SK-N-SH (cell line): ENCODE results near the gene ENTPD2. TPM values are rescaled to one million over a fixed set of nuclear protein-coding genes. Genes with fewer than 3 reads are reported as not detected.

Experiments
- CTCF ChIA-PET: fragments of 300-600, 350-600 bp; formaldehyde crosslinking; extraction: SDS; loops from one replicate; lab custom pipeline; 2021; lab: Yijun Ruan, JAX
- POLR2A ChIA-PET: fragments of 350-600 bp; sonication (Branson Sonifier 250); formaldehyde crosslinking; extraction: SDS; loops from one replicate; lab custom pipeline; 2020; ENCODE audit warnings: antibody characterized with exemption, inconsistent platforms; lab: Yijun Ruan, JAX
- DNase-seq: peaks from one replicate; pipeline ENCODE4 v3.0.0; 2012
- H2AFZ ChIP-seq: fragments of 200-600 bp; sonication (generic); 2 replicates; pipeline ENCODE4 v1.8.1; 2016; ENCODE audit warnings: antibody characterized with exemption, mild to moderate bottlenecking, low read depth
- H3F3A ChIP-seq: fragments of 200-600 bp; sonication (generic); replicated peaks from 2 replicates; pipeline ENCODE3; 2016; ENCODE audit warnings: antibody characterized with exemption, mild to moderate bottlenecking; ENCODE audit not compliant: insufficient read depth
- H3K27ac ChIP-seq, 2 experiments: fragments of 200-500 bp in 1 of 2; fragments of 200-600 bp in 1 of 2; sonication (Bioruptor generic) in 1 of 2; sonication (generic), shearing (Covaris generic) in 1 of 2; 2 replicates each; pipeline versions ENCODE4 v1.5.1 to v1.6.1; 2014 to 2016; ENCODE audit warnings: low read depth in 2 of 2, inconsistent platforms in 1 of 2, low read length in 1 of 2, mild to moderate bottlenecking in 1 of 2, mixed read lengths in 1 of 2
- H3K27me3 ChIP-seq: fragments of 200-600 bp; sonication (generic), shearing (Covaris generic); 2 replicates; pipeline ENCODE4 v1.6.1; 2016; ENCODE audit warnings: mixed run types; ENCODE audit not compliant: insufficient read depth
- H3K36me3 ChIP-seq, 2 experiments: fragments of 200-500 bp in 1 of 2; fragments of 200-600 bp in 1 of 2; sonication (Bioruptor generic) in 1 of 2; sonication (generic) in 1 of 2; replicated peaks in 1 of 2; 2 replicates each; pipeline versions ENCODE3 to v1.5.1; 2014 to 2016; ENCODE audit warnings: low read length in 1 of 2, mild to moderate bottlenecking in 1 of 2; ENCODE audit not compliant: insufficient read depth in 2 of 2, control insufficient read depth in 1 of 2
- H3K4me1 ChIP-seq, 2 experiments: fragments of 200-500 bp in 1 of 2; fragments of 200-600 bp in 1 of 2; sonication (Bioruptor generic) in 1 of 2; sonication (generic), shearing (Covaris generic) in 1 of 2; 2 replicates each; pipeline versions ENCODE4 v1.5.1 to v1.6.1; 2014 to 2016; ENCODE audit warnings: low read depth in 1 of 2, low read length in 1 of 2, mixed run types in 1 of 2; ENCODE audit not compliant: insufficient read depth in 2 of 2, control insufficient read depth in 1 of 2
- H3K4me2 ChIP-seq: fragments of 200-600 bp; sonication (generic), shearing (Covaris generic); 2 replicates; pipeline ENCODE4 v1.6.1; 2017; ENCODE audit warnings: mixed run types
- H3K4me3 ChIP-seq, 2 experiments: fragments of 200-500 bp in 1 of 2; fragments of 200-600 bp in 1 of 2; sonication (Bioruptor generic) in 1 of 2; sonication (generic), shearing (Covaris generic) in 1 of 2; 2 replicates each; pipeline versions ENCODE4 v1.5.1 to v1.8.1; 2014 to 2016; ENCODE audit warnings: low read depth in 2 of 2, inconsistent platforms in 1 of 2, low read length in 1 of 2, mild to moderate bottlenecking in 1 of 2, mixed read lengths in 1 of 2, moderate library complexity in 1 of 2
- H3K79me2 ChIP-seq: fragments of 200-600 bp; sonication (generic); 2 replicates; pipeline ENCODE4 v1.8.1; 2017; ENCODE audit warnings: mild to moderate bottlenecking; ENCODE audit not compliant: insufficient read depth
- H3K9ac ChIP-seq: fragments of 200-600 bp; sonication (generic); 2 replicates; pipeline ENCODE4 v1.6.1; 2017; ENCODE audit warnings: mixed run types
- H3K9me2 ChIP-seq: fragments of 200-600 bp; sonication (generic); 2 replicates; pipeline ENCODE4 v1.6.1; 2017; ENCODE audit warnings: mixed run types
- H3K9me3 ChIP-seq: fragments of 200-600 bp; sonication (generic); 2 replicates; pipeline ENCODE4 v1.6.1; 2017; ENCODE audit warnings: mixed run types, mild to moderate bottlenecking, moderate library complexity
- H4K20me1 ChIP-seq: fragments of 200-600 bp; sonication (generic); 2 replicates; pipeline ENCODE4 v1.6.1; 2017; ENCODE audit warnings: mild to moderate bottlenecking, mixed run types; ENCODE audit not compliant: insufficient read depth
- CHD2 ChIP-seq: fragments of 150-350 bp; IDR thresholded peaks from 2 replicates; pipeline ENCODE4 v1.6.1; 2018; ENCODE audit warnings: low read length; ENCODE audit not compliant: partially characterized antibody
- ELF1 ChIP-seq: IDR thresholded peaks from 2 replicates; pipeline ENCODE4 v1.4.0; 2012
- FOXJ3 ChIP-seq: sonication (generic); formaldehyde crosslinking; IDR thresholded peaks from 2 replicates; pipeline ENCODE4 v1.5.1; 2020; ENCODE audit warnings: mild to moderate bottlenecking, missing genetic modification reagents
- FOXM1 ChIP-seq: IDR thresholded peaks from 2 replicates; pipeline ENCODE4 v1.4.0; 2012; ENCODE audit warnings: low read depth, mild to moderate bottlenecking
- GABPA ChIP-seq: IDR thresholded peaks from 2 replicates; pipeline ENCODE4 v1.4.0; 2012; ENCODE audit warnings: low read depth, mild to moderate bottlenecking
- GATA2 ChIP-seq: sonication (generic); formaldehyde crosslinking; IDR thresholded peaks from 2 replicates; pipeline ENCODE4 v1.5.0; 2020; ENCODE audit warnings: mild to moderate bottlenecking, missing genetic modification reagents
- JUND ChIP-seq: IDR thresholded peaks from 2 replicates; pipeline ENCODE4 v1.4.0; 2012
- MEF2A ChIP-seq: IDR thresholded peaks from 2 replicates; pipeline ENCODE4 v1.4.0; 2012; ENCODE audit warnings: low read depth, borderline replicate concordance
- NFIC ChIP-seq: IDR thresholded peaks from 2 replicates; pipeline ENCODE4 v1.4.0; 2012; ENCODE audit warnings: borderline replicate concordance
- RCOR1 ChIP-seq: fragments of 150-350 bp; IDR thresholded peaks from 2 replicates; pipeline ENCODE4 v1.6.1; 2017; ENCODE audit warnings: antibody characterized with exemption, low read length
- USF1 ChIP-seq: IDR thresholded peaks from 2 replicates; pipeline ENCODE4 v1.4.0; 2012; ENCODE audit warnings: low read depth, borderline replicate concordance
- USF2 ChIP-seq: fragments of 150-350 bp; IDR thresholded peaks from 2 replicates; pipeline ENCODE4 v1.6.1; 2017; ENCODE audit warnings: antibody characterized with exemption, low read length, low read depth, borderline replicate concordance
- YY1 ChIP-seq: IDR thresholded peaks from 2 replicates; pipeline ENCODE4 v1.4.0; 2012; ENCODE audit warnings: low read depth, mild to moderate bottlenecking
- ZBTB33 ChIP-seq: IDR thresholded peaks from 2 replicates; pipeline ENCODE4 v1.4.0; 2012; ENCODE audit warnings: low read depth, borderline replicate concordance
- WGBS: methylation state at CpG from one replicate; pipeline ENCODE4 v1.1.6; 2017; ENCODE audit warnings: low lambda C conversion rate; 5-methylcytosine and 5-hydroxymethylcytosine counted together
- polyA plus RNA-seq, 3 experiments: library from polyadenylated mRNA; depleted of rRNA; stranded (reverse); fragments of >200 nt; gene quantifications; 2 replicates each; pipeline ENCODE4 v1.2.3, GENCODE V29; 2012
- TF ChIP-seq, protein P1 (sequence below): IDR thresholded peaks from 2 replicates; pipeline ENCODE4 v1.4.0; 2012; ENCODE audit warnings: low read depth
- TF ChIP-seq, protein P2 (sequence below): fragments of 150-350 bp; IDR thresholded peaks from 2 replicates; pipeline ENCODE4 v1.6.1; 2016; ENCODE audit warnings: mild to moderate bottlenecking, low read depth, low read length

ENTPD2 gene
- polyA plus RNA-seq, 1 of the 3 experiments (the other 2 are of a cell fraction): not detected

DNA sequence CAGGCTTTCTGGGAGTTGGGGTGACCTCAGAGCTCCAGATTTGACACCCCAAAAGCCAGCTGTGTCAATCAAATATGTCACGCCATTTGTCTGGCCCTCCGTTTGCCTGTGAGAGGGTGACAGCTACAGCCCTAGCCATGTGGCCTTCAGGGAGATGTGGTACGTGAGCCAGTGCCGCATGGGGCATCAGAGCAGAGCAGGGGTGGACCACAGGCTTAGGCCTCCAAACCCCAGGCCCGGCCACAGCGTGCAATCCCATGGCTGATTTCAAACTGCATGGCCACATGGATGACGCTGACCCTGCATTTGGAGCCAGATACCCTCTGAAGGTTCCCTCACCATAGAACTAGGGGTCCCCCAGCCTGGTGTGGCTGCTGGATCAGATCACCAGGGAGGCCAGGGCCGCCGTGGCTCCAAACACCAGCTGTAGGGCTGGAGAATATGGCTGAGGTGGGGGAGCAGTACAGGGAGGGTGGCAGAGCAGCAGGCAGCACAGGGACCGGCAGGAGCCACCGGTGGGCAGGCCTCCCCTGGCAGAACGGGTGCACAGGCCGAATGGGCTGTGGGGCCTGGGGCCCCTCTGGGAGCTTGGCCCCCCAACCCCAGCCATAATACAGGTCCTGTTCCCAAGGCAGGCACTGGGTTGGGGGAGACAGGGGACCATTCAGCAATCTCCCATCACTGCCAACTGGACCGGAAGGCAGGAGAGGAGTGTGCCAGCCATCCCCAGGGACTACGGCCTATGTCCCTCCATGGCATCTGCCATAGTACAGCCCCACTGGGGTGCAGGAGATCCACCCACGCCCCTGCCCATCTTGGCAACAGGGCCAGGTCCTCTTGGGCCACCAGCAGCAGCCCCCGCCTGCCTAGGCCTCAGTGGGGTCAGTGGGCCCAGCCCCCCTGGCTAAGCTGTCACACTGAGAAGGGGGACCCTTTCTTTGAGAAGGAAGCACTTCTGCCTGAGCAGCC lies 15.0 kb upstream of the ENTPD2 start:
- H2AFZ ChIP-seq: no peak overlapping the region
- H3K4me2 ChIP-seq: peak overlapping the region; percentile 48
- H3K4me1 ChIP-seq: peaks cover 0 to 32% of the 10 kb centered on the region in 2 experiments; a peak in 1 of 4 replicates
- no peak overlapping the region for H3K9ac ChIP-seq
- peak overlapping the region in 1 of 2 experiments; percentile 53; a peak in 2 of 4 replicates for H3K4me3 ChIP-seq
- peaks cover 12% of the 10 kb centered on the region; the same call in 1 of the 2 replicates for H4K20me1 ChIP-seq
- no peak overlapping the region for H3K27ac ChIP-seq
- no peaks in the 10 kb centered on the region for H3K36me3 ChIP-seq
- H3F3A ChIP-seq: peaks cover 11% of the 10 kb centered on the region
- POLR2A ChIA-PET: interaction anchor here (0.6 to 2.8 kb wide), 6 partner anchors 13 to 43 kb away, joined by 3 to 21 read pairs (median 4); partner anchors contain the start of genes FUT7, MAN1B1 and NPDC1
- H3K27me3 ChIP-seq: no peaks in the 10 kb centered on the region
- no peak for DNase-seq
- WGBS: 98% methylated on average over 7 of the region's 17 CpGs
- no peaks in the 10 kb centered on the region for H3K9me3 ChIP-seq
- no peak for TF ChIP-seq GATA2 (CRISPR knock-in tag)
- no peak for TF ChIP-seq USF1
- TF ChIP-seq NFIC: no peak
- TF ChIP-seq YY1: no peak
- TF ChIP-seq ZBTB33: no peak
- TF ChIP-seq, protein P1, sequence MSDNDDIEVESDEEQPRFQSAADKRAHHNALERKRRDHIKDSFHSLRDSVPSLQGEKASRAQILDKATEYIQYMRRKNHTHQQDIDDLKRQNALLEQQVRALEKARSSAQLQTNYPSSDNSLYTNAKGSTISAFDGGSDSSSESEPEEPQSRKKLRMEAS: no peak
- TF ChIP-seq GABPA: no peak
- TF ChIP-seq RCOR1: no peak
- TF ChIP-seq CHD2: no peak
- TF ChIP-seq USF2: no peak
- TF ChIP-seq, protein P2, sequence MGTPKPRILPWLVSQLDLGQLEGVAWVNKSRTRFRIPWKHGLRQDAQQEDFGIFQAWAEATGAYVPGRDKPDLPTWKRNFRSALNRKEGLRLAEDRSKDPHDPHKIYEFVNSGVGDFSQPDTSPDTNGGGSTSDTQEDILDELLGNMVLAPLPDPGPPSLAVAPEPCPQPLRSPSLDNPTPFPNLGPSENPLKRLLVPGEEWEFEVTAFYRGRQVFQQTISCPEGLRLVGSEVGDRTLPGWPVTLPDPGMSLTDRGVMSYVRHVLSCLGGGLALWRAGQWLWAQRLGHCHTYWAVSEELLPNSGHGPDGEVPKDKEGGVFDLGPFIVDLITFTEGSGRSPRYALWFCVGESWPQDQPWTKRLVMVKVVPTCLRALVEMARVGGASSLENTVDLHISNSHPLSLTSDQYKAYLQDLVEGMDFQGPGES: no peak
- TF ChIP-seq ELF1: no peak
- TF ChIP-seq FOXM1: no peak
- no peak for TF ChIP-seq MEF2A
- no peak for TF ChIP-seq JUND
- TF ChIP-seq FOXJ3 (CRISPR knock-in tag): no peak
- TF ChIP-seq, all 33 proteins: peak for 0
- CTCF ChIA-PET: interaction anchor here (0.5 to 16.8 kb wide), 26 partner anchors 8 to 1842 kb away, joined by 3 to 803 read pairs (median 6); partner anchors contain the start of genes ABCA2, ENTPD2, FUT7 and MAN1B1
- H3K79me2 ChIP-seq: 0 out of 2 replicates have a peak, but pooled peaks cover 3% of the 10 kb centered on the region
- H3K9me2 ChIP-seq: no peaks in the 10 kb centered on the region
